Bronchial epithelial cell (primary cell): ENCODE data around the gene GTF3C1. TPM values are rescaled to one million over a fixed set of nuclear protein-coding genes. Genes with fewer than 3 reads are reported as not detected.

Experiments used
- DNase-seq: peaks from one replicate; pipeline ENCODE4 v3.0.0-alpha.2; 2010; ENCODE audit warnings: low read depth
- FAIRE-seq: peaks from 2 replicates; lab custom pipeline; 2011; peaks lifted over from hg19 to GRCh38; lab: Jason Lieb, UNC
- H3K27me3 ChIP-seq: 2 replicates; pipeline ENCODE4 v1.5.1; 2011; ENCODE audit warnings: low read length; ENCODE audit not compliant: control insufficient read depth, insufficient read depth
- H3K36me3 ChIP-seq: 2 replicates; pipeline ENCODE4 v1.5.1; 2011; ENCODE audit warnings: low read length; ENCODE audit not compliant: control insufficient read depth, insufficient read depth
- H3K4me3 ChIP-seq: 2 replicates; pipeline ENCODE4 v1.5.1; 2011; ENCODE audit warnings: mild to moderate bottlenecking, low read depth, low read length, control low read depth
- CTCF ChIP-seq: IDR thresholded peaks from 2 replicates; pipeline ENCODE4 v1.5.1; 2011; ENCODE audit warnings: mild to moderate bottlenecking, moderate library complexity, low read length, control low read depth, inconsistent platforms; ENCODE audit not compliant: insufficient read depth, severe bottlenecking
- total RNA-seq: library from RNA; depleted of rRNA; stranded (reverse); fragments of >200 nt; gene quantifications from 2 replicates; pipeline ENCODE4 v1.2.1, GENCODE V29; 2014

The GTF3C1 gene
- total RNA-seq, 1 donor from 2014 or later = 40.8 TPM

DNA sequence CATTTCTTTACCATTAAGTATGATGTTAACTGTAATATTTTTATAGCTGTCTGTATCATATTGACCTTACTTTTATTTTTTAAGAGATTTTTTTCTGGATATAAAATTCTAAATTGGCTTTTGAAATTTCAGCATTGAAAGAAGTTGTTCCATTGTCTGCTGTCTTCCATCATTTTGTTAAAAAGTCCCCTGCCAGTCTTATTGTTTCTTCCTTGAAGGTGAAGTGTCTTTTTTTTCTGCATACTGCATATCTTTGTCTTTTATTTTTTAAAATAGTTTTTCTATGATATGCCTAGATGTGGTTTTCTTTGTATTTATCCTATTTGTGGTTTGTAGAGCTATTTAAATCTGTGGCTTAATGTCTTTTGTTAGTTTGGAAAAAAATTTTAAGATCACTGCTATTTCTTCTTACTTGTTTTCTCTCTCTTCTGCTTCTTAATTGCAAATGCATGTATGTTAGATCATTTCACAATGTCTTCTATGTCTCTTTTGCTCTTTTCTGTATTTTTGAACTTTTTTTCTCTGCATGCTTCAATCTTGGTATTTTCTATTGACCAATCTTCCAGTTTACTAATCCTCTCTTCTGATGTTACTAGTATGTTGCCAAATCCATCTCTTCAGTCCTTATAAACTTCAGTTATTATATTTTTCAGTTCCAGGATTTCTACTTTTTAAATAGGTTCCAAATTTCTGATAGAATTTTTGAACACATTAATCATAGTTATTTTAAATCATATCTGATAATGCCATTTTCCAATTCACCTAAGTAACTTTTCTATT, 127.6 kb downstream of the GTF3C1 start:
- no peaks in the 10 kb centered on the region for H3K27me3 ChIP-seq
- H3K4me3 ChIP-seq = no peak overlapping the region
- TF ChIP-seq CTCF = no peak
- no peaks in the 10 kb centered on the region for H3K36me3 ChIP-seq
- DNase-seq (no peak), FAIRE-seq (no peak)

DNA sequence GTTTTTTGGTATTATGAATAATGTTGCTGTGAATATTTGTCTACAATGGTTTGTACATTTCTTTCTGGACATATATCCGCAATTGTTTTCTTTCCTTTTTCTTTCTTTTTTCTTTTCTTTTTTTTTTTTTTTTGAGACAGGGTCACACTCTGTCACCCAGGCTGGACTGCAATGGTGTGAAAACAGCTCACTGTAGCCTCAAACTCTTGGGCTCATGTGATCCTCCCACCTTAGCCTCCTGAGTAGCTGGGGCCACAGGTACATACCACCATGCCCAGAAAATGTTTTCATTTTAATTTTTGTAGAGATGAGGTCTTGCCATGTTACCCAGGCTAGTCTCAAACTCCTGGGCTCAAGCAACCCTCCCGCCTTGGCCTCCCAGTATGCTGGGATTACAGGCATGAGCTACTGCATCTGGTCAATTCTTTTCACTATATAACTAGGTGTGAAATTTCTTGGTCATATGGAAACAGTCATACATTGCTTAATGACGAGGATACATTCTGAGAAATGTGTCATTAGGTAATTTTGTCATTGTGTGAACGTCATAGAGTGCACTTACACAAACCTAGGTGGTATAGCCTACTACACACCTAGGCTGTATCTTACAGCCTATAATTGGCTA, 132.6 kb downstream of the GTF3C1 start:
- Histone ChIP-seq H3K4me3 (no peak overlapping the region), H3K36me3 (no peaks in the 10 kb centered on the region), H3K27me3 (no peaks in the 10 kb centered on the region)
- no peak for TF ChIP-seq CTCF
- no peak for FAIRE-seq
- no peak for DNase-seq

DNA sequence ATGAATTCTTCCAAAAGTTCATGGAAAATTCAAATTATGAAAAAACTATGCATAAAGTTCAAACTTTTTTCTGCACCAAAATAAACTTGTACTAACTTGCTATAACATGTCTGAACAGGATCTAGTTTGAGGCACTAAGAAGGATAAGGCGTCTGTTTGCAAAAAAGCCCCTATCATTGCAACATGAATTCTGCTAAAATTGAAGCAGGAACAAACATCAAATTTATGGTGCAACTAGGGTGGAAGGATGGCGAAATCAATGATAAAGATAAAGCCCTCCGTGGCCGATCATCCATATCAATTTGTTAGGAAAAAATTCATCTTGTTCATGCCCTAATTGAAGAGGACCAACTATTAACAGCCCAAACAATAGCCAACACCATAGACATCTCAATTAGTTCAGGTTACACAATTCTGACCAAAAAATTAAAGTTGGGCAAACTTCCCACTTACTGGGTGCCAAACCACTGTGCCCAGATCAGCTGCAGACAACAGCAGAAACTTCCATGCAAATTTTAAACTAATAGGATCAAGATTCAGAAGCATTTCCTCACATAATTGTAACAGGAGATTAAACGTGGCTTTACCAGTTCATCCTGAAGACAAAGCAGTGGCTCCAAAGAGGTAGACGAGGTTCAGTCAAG, 134.8 kb downstream of the GTF3C1 start:
- Histone ChIP-seq H3K27me3 (no peaks in the 10 kb centered on the region), H3K36me3 (no peaks in the 10 kb centered on the region), H3K4me3 (no peak overlapping the region)
- FAIRE-seq = no peak
- DNase-seq = peak; percentile 23
- no peak for TF ChIP-seq CTCF

- H3K27me3 ChIP-seq = no peaks in the 10 kb centered on the region
- no peak overlapping the region for H3K4me3 ChIP-seq
- no peak for TF ChIP-seq CTCF
- no peaks in the 10 kb centered on the region for H3K36me3 ChIP-seq
- DNase-seq = no peak
- FAIRE-seq = no peak
These were observed 135.8 kb downstream of the GTF3C1 start for GRCh38 chr16:27413956-27414355.

DNA sequence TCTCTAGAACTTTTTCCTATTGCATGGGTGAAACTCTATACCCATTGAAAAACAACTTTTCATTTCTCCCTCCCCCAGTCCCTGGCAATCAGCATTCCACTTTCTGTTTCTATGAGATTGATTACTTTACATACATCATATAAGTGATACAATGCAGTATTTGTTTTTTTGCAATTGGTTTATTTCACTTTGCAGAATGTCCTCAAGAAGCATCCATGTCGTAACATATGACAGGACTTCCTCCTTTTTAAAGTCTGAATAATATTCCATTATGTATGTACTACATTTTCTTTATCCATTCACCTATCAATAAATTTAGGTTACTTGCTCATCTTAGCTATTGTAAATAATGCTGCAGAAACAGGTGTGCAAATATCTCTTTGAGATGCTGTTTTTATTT, 139.0 kb downstream of the GTF3C1 start:
- no peak for TF ChIP-seq CTCF
- H3K4me3 ChIP-seq = no peak overlapping the region
- H3K36me3 ChIP-seq = no peaks in the 10 kb centered on the region
- FAIRE-seq (no peak), DNase-seq (no peak)
- H3K27me3 ChIP-seq = no peaks in the 10 kb centered on the region

Other genes starting within 250 kb of the GTF3C1 start
- gene IL4R, start 235.9 kb downstream of the GTF3C1 start, total RNA-seq = 25.8 and 32.9 TPM in 2 replicates
- not detected in 2 replicates for gene IL21R, start 147.7 kb downstream of the GTF3C1 start, total RNA-seq
- 14.7 and 21.8 TPM in 2 replicates for gene KATNIP, start 231 bp upstream of the GTF3C1 start, total RNA-seq